T-helper 2 cell treated with Interferon-gamma antibody and Interleukin-4, amounts not matched to agents 100 ng/mL and 5 ng/mL, for 36 hours (primary cell): ENCODE data around the gene PTK6. TPM values are rescaled to one million over a fixed set of nuclear protein-coding genes. Genes with fewer than 3 reads are reported as not detected.

Experiments
- intact Hi-C: fragments of 100-400 bp; cut with micrococcal nuclease; formaldehyde crosslinking; loops from one replicate; pipeline ENCODE4 v1.15.1; 2023
- total RNA-seq: library from RNA; stranded (reverse); gene quantifications from 2 replicates; pipeline ENCODE4 v1.2.3, GENCODE V29; 2022

Gene PTK6
- total RNA-seq, 1 donor from 2014 or later: 1.2 TPM

DNA sequence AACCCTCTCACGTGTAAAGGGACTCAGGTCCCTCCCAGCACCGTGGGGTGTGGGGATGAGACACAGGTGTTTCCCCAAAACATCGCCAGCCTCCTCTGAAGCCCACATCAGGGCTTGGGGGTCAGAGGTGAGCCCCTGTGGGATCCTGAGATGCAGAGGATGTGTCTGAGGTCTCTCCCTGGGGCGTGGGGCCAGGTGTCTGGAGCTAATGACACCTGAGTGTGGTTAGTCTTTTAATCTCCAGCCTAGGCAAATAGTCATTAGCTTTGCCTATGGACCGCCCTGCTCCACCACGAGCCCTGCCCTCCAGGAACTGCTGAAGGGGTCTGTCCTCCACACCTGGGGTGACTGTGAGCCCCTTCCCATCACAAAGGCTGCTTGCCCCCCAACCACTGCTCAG is 8.6 kb upstream of the PTK6 start:
- intact Hi-C loops: no loop called here

DNA sequence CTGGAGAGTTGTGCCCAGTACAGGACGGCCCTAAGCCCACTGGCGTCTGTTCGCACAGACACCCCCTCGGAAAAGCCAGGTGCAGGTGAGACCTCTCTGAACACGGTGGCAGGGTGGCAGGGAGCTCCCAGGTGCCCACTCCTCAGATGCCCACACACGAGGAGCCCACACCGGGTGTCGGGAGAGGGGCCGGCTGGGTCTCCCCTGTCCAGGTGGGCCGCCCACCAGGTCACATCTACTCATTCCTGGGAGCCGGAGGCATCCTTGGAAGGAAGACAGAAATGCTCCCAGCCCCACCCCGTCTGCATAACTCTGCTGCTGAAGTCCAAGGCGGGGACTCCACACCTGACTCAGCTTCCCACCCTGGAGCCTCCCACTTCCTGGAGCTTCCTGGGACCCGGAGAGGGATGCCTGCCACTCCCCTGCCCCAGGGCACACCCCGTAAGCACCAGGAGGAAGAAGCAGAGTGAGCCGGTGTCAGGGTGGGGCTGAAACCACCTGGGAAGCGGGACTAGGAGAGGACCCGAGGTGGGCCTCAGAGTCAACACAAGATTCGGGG is 7.9 kb upstream of the PTK6 start:
- intact Hi-C loops: no loop called here

DNA sequence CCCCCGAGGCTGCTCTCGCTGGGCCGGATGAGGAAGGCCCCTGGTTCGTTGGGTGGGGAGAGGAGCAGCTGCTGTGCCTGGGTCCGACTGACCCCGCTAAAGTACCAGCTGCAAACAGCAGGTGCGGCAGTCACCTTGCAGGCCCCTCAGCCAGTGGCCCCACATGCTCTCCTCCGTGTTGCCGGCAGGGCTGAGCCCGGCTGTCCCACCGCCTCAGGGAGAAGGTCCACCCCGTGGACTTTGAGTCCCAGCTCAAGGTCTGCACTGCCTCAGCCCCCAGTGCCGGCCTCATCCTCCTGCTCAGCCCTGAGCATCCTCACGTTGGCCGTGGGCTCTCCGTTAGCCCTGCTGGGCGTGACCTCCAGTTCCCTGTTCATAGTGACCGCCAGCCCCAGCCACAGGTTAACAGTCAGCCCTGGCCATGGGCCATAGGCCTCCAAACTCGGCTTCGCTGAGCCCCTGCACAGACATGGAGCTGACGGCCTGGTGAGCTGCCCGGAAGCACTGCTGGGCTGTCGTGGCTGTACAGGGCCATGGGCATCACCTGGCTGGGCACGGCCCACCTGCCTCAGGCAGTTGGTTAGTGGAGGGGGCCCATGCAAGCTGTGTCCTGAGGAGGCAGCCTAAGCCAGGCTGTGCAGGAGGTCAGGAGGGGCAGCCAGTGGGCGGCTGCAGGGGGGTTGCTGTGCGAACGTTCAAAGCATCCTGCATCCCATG is 7.2 kb upstream of the PTK6 start:
- intact Hi-C loops: no loop called here

DNA sequence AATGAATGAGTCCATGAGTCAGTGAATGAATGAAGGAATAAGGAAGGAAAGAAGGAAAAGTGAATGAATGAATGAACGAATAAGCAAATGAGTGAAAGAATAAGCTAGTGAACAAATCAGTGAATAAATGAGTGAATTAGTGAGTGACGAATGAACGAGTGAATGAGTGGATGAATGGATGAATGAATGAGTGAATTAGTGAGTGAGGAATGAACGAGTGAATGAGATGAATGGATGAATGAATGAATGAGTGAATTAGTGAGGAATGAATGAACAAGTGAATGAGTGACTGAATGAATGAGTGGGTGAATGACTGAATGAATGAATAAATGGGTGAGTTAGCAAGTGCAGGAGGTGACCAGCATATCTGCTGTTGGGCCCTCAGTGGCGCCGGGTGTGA is 6.6 kb upstream of the PTK6 start:
- intact Hi-C loops: no loop called here

GRCh38 chr20:63543131-63543530 is 6.0 kb upstream of the PTK6 start:
- intact Hi-C loops: no loop called here

DNA sequence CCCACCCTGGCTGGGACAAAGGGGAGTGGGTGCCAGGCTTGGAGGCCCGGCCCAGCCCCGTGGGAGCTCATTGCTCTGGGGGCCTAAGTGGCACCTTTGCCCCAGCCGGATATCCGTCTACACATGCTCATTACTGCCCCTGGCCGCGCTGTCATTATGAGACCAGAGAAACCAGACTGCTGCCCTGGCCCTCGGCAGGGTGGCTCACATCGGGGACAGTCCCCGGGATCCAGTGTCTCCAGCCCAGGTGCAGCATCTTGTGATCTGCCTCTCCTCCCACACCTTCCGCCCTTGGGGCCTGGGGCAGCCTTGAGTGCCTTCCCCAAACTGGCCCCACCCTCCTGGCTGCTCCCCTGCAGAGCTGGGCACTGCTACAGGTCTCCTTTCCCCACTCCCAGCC is 5.5 kb upstream of the PTK6 start:
- intact Hi-C loops: no loop called here

- intact Hi-C loops: no loop called here
These were observed 4.9 kb upstream of the PTK6 start for GRCh38 chr20:63542031-63542559.

GRCh38 chr20:63541371-63541770 is 4.2 kb upstream of the PTK6 start:
- intact Hi-C loops: no loop called here

DNA sequence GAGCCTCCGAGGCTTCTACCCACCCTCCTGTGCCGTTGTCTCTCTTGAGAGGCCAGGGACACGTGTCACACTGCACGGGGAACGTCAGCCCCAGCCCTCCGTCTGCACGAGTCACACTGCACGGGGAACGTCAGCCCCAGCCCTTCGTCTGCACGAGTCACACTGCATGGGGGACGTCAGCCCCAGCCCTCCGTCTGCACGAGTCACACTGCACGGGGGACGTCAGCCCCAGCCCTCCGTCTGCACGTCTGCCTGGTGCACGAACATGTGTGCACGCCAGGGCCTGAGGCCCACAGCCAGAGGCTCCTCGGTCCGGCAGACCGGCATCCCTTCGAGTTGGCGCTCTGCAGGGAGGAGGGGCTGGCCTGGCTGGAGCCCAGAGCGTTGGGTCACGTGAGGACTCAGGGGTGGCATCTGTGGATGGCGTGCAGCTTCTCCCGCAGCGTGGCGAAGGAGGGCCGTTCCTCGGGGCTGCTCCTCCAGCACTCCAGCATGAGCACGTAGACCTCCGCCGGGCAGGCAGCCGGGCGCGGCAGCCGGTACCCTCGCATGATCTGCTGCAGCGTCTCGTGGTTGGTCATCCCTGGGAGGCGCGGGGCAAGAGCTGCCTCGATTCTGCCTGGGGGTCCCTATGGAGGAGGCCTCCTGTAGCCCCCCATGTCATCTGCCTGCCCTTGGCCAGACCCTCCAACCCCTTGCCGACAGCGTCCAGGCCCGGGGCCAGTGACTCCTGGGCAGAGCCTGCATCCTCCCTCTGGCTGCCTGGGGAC is 3.4 kb upstream of the PTK6 start:
- intact Hi-C loops: no loop called here

GRCh38 chr20:63539441-63540370 is 2.5 kb upstream of the PTK6 start:
- intact Hi-C loops: loop anchor here (2.0 to 5.0 kb wide), 6 partner anchors 33 to 433 kb away; partner anchors contain the start of genes ARFRP1, HELZ2, UCKL1 and ZGPAT

DNA sequence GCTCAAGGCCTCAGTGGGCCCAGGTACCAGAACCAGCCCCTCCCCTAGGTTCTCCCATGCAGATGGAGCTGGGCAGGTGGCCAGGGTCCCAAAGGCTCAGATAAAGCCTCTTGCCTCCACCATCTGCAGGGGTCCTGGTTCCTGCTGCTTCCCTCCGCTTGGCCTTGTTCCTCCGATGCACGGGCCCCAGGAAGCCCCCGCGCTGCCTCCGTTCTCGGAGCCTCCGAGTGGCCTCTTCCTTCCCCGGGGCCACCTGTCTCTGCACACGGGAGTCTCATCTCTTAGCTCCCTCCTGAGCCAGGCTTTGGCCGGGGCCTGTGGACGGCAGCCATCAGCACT is 1.9 kb upstream of the PTK6 start:
- intact Hi-C loops: loop anchor here (2.0 to 5.0 kb wide), 6 partner anchors 33 to 433 kb away; partner anchors contain the start of genes ARFRP1, HELZ2, UCKL1 and ZGPAT

- intact Hi-C loops: loop anchor here (2.0 to 5.0 kb wide), 6 partner anchors 34 to 434 kb away; partner anchors contain the start of genes ARFRP1, HELZ2, UCKL1 and ZGPAT
These were observed 1.3 kb upstream of the PTK6 start for GRCh38 chr20:63538204-63539091.

GRCh38 chr20:63537525-63538203 is 488 bp upstream of the PTK6 start:
- intact Hi-C loops: loop anchor here (1.0 to 5.0 kb wide), 9 partner anchors 16 to 435 kb away; partner anchors contain the start of genes ARFRP1, HELZ2, TPD52L2 and UCKL1

DNA sequence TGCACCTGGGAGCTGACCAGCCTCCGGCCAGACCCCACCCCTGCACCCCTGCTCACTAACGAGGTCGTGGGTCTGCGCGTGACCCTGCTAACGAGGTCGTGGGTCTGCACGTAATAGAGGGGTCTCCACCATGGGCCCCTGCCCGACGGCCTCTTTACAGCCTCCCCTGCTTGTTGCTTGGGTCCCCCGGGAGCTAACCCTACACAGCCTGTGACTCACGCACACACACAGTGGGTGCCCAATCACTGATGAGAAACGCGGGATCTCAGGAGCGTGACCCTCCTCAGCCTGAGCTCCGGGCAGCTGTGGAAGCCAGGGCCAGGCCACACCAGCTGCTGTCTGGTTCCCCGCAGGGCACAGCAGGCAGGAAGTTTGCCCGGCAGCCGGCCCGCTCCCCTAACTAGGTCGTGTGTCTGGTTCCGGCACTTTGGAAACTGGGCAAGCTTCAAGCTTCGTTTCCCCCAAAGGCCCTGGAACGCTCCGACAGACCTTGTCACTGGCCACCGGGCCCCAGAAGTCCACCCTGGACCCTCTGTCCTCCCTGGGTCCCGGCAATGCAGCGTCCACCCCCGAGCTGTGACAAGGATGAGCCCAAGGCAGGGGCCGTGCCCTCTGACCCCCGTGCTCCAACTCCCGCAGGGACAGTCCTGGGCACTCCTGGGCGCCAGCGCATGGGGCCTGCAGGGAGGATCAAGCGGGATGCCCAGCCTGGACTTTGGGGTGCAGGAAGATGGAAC is 767 bp downstream of the PTK6 start:
- intact Hi-C loops: loop anchor here (2.0 to 5.0 kb wide), 6 partner anchors 36 to 436 kb away; partner anchors contain the start of genes ARFRP1, HELZ2, TPD52L2 and UCKL1

DNA sequence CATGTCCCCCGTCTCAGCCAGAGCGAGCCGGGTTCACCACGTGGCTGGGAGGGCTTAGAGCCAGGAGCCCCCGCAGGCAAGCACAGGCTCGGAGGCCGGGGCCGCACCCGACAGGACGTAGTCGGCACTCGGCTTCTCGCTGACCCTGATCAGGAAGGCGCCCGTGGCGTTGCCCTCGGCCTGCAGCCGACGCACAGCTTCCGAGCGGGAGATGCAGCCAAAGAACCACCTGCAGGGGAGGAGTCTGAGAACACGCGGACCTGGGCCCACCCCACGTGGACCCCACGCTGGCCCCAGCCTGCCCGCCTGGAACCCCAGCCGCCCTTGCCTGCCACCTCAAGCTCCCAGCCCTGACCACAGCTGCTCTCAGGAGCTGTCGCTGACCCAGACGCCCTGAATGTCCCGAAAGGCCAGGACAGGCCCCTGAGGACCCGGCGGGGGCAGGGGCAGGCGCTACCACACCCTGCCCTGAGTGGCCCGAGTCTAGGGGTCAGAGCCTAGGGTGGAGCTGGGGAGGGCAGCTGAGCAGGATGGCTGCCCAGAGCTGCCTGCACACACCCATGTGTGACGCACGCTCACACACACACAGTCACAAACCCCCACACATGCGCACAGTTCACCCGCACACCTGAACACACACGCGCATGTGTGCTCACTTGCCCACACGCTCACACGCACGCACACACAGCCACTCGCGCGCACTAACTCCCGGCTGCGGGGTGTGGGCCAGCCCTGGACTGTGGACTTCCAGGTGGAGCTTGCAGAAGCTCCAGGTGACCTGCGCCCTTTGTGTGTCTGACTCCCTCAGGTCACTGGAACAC is 2.1 kb downstream of the PTK6 start:
- intact Hi-C loops: loop anchor here (5.0 kb wide), 5 partner anchors 37 to 437 kb away; partner anchors contain the start of genes ARFRP1, HELZ2, UCKL1 and ZGPAT

- intact Hi-C loops: no loop called here
These were observed 2.7 kb downstream of the PTK6 start for GRCh38 chr20:63534427-63534830.

DNA sequence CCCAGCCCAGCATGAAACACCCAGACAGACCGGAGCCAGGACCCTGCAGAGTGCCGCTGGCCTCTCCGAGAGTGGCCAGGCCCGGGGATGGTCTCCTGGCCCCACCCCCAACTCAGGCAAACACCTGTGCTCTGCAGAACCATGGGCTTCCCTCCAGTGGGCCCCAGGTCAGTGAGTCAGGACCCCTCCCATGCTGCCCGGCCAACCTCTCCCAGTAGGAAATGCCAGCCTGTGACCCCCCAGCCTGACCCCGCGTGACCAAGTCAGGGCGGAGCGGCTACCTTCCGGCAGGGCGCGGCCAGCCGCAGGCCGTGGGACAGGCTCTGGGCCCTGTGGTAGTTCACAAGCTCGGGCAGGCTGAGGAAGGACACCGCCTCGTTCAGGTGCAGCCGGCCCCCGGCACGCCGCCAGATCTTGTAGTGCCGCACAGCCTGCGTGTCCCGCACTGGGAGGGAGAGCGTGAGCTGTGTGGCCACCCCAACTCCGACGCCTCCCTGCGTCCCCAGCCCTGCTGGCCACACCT is 3.2 kb downstream of the PTK6 start:
- intact Hi-C loops: no loop called here
